Heart right ventricle (tissue), 16 donors: ENCODE results near the gene OVOL3. TPM values are rescaled to one million over a fixed set of nuclear protein-coding genes. Genes with fewer than 3 reads are reported as not detected.

ENCODE experiments used
- ATAC-seq, 8 donors: fragments of 200-7000 bp; cut with Tn5 transposase; one replicate each; pipeline ENCODE4 v1.9.1; 2020; ENCODE audit warnings: mild to moderate bottlenecking in 8 of 8, moderate library complexity in 8 of 8, moderate number of reproducible peaks in 1 of 8
- DNase-seq, 2 donors: peaks; one replicate each; pipeline ENCODE4 v3.0.0-alpha.2; 2020
- H3K27ac ChIP-seq, 10 donors: fragments of 200-600 bp; sonication (generic) in 2 of 10; one replicate each; pipeline versions ENCODE4 v1.5.0 to v1.8.0; 2020 to 2022; ENCODE audit warnings: mild to moderate bottlenecking in 3 of 10
- H3K27me3 ChIP-seq, 7 donors: fragments of 200-600 bp; one replicate each; pipeline ENCODE4 v1.8.0; 2021 to 2022; ENCODE audit warnings: mild to moderate bottlenecking in 2 of 7
- H3K36me3 ChIP-seq, 9 donors: fragments of 200-600 bp; sonication (generic) in 1 of 9; one replicate each; pipeline versions ENCODE4 v1.5.0 to v1.8.0; 2020 to 2022; ENCODE audit warnings: mild to moderate bottlenecking in 2 of 9
- H3K4me1 ChIP-seq, 9 donors: fragments of 200-600 bp; sonication (generic) in 1 of 9; one replicate each; pipeline versions ENCODE4 v1.5.0 to v1.8.0; 2020 to 2022; ENCODE audit warnings: mild to moderate bottlenecking in 4 of 9
- H3K4me3 ChIP-seq, 10 donors: fragments of 200-600 bp; sonication (generic) in 2 of 10; one replicate each; pipeline versions ENCODE4 v1.5.0 to v1.8.0; 2020 to 2022; ENCODE audit warnings: mild to moderate bottlenecking in 7 of 10, moderate library complexity in 2 of 10
- H3K9me3 ChIP-seq, 11 donors: fragments of 200-600 bp in 10 of 11; sonication (generic) in 2 of 11; one replicate each; pipeline versions ENCODE4 v1.5.0 to v1.8.0; 2013 to 2022; ENCODE audit warnings: mild to moderate bottlenecking in 2 of 11, control low read depth in 1 of 11, moderate library complexity in 1 of 11
- WGBS, 2 donors: extraction: QIAGEN DNeasy Blood & Tissue Kit; methylation state at CpG; one replicate each; pipeline ENCODE4 v1.1.7; 2013; ENCODE audit warnings: inconsistent platforms in 1 of 2; 5-methylcytosine and 5-hydroxymethylcytosine counted together
- intact Hi-C, 10 donors: fragments of 100-400 bp; cut with DNase I; formaldehyde crosslinking; loops; one replicate each; pipeline versions ENCODE4 v1.11.1 to v1.14.2; 2022
- polyA plus RNA-seq, 2 donors: library from polyadenylated mRNA; stranded (reverse); fragments of 200-250 nt; gene quantifications; one replicate each; pipeline ENCODE4 v1.2.3, GENCODE V29; 2013
- total RNA-seq, 10 donors: library from RNA; stranded (reverse); fragmentation: NEBNext Ultra II Directional in 3 of 10; extraction: Animal tissue kit (Norgen Biotek cat#: 25700) in 3 of 10; gene quantifications; one replicate each; pipeline versions ENCODE4 v1.2.1 to v1.2.4, GENCODE V29; 2021 to 2023
- TF ChIP-seq, protein P1 (sequence below), 9 donors: fragments of 200-600 bp; sonication (generic) in 2 of 9; IDR thresholded peaks; one replicate each; pipeline versions ENCODE4 v1.5.0 to v1.8.0; 2021 to 2022; ENCODE audit warnings: antibody characterized with exemption in 9 of 9, mild to moderate bottlenecking in 5 of 9, moderate library complexity in 1 of 9
- donor health status: Arrhythmogenic right ventricular cardiomyopathy.
- donor health status: ischemic (EF 13 %, LVEDD 7.1; RV severe dilation, severe dysfunction).
- donor health status: healthy with polysubstance abuse.
- donor health status: DM: no; HTN: yes; CAD: no.
- donor health status: DM: no; HTN: no; CAD: no.
- donor health status: ischemic (EF 25% LVEDD 6.9; RV normal size, moderate dysfunction).
- donor health status: ischemic (EF 25% LVEDD 5.7; RV mildly dilated, moderate dysfunction).
- donor health status: healthy.
- donor health status: DM: yes; HTN: yes; CAD: no.
- donor health status: Ischemic cardiomyopathy.
- donor health status: ischemic (EF 35%, LVEDD 5.7; RV mildly dilated, moderate dysfunction).
- donor health status: nonischemic (EF 11% LVEDD 7.7; RV severe dilation, severe dysfunction).
- donor health status: DM: yes; HTN: yes; CAD: no.
- donor health status: PGD.
- donor health status: ischemic (EF 29% LVEDD 5.4; RV normal size, mild dysfunction).
- donor health status: nonischemic (EF 23%, LVEDD 6.1; RV moderate dilation, normal function).

OVOL3 gene
- total and polyA plus RNA-seq, 12 donors, result not detected

DNA sequence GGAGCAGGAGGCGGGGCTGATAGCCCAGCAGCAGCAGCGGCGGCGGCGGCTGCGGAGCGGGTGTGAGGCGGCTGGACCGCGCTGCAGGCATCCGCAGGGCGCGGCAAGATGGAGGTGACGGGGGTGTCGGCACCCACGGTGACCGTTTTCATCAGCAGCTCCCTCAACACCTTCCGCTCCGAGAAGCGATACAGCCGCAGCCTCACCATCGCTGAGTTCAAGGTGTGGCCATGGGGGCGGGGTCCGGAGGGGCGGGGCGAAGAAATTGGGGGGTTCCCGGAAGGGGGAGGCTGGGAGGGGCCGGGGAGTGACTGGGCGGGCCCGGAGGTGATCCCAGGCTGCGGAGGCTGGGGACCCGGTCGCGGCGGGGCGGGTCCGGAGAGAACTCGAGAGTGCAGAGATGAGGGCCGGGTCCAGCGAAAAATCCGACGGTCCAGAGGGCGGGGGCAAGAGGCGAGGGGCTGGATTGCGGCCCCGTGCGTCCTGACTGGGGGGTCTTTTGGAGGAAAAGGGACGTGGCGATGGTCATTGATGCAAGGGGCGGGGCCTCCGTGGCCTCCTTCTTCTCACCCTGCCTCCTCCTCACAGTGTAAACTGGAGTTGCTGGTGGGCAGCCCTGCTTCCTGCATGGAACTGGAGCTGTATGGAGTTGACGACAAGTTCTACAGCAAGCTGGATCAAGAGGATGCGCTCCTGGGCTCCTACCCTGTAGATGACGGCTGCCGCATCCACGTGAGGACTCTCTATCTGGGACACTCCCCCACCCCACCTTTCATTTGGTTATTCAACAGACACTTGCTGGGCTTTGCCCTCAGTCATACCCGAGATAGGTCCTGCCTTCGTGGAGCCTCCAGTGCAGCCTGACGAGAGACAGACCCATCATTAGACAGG lies 4.8 kb downstream of the OVOL3 start, which contains the start of gene TBCB:
Gene TBCB (plus strand): TSS at position 16 of the 891 bp plus-strand sequence. CDS start 93 bp downstream, at position 109.
- TF ChIP-seq, protein P1, sequence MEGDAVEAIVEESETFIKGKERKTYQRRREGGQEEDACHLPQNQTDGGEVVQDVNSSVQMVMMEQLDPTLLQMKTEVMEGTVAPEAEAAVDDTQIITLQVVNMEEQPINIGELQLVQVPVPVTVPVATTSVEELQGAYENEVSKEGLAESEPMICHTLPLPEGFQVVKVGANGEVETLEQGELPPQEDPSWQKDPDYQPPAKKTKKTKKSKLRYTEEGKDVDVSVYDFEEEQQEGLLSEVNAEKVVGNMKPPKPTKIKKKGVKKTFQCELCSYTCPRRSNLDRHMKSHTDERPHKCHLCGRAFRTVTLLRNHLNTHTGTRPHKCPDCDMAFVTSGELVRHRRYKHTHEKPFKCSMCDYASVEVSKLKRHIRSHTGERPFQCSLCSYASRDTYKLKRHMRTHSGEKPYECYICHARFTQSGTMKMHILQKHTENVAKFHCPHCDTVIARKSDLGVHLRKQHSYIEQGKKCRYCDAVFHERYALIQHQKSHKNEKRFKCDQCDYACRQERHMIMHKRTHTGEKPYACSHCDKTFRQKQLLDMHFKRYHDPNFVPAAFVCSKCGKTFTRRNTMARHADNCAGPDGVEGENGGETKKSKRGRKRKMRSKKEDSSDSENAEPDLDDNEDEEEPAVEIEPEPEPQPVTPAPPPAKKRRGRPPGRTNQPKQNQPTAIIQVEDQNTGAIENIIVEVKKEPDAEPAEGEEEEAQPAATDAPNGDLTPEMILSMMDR (IDR thresholded peaks at IDR 0.05), result no peak
- no peaks in the 10 kb centered on the region for H3K9me3 ChIP-seq
- peak; percentile 83 to 87 for DNase-seq
- peaks cover 7 to 30% (median 24%) of the 10 kb centered on the region in 9 donors for H3K4me1 ChIP-seq
- peaks cover 0 to 73% (median 18%) of the 10 kb centered on the region in 9 donors for H3K36me3 ChIP-seq
- H3K4me3 ChIP-seq, result peak within 1 kb of the TSS; percentile 71 to 90 (median 78)
- ATAC-seq, result peak; percentile 34 to 70 (median 50)
- H3K27ac ChIP-seq, result peak within 1 kb of the TSS; percentile 41 to 93 (median 89)
- intact Hi-C loops, result loop anchor here in 7 of 10 donors (1.0 to 10.0 kb wide), 6 partner anchors 51 to 121 kb away; partner anchors contain the start of genes THAP8 (in 4 of the 7), WDR62 (in 4 of the 7), SDHAF1 (in 1 of the 7) and ZNF146 (in 1 of the 7)
- WGBS, 2 donors, result 2 to 4% methylated on average over 43 to 59 of the region's 59 CpGs
- no peaks in the 10 kb centered on the region for H3K27me3 ChIP-seq

DNA sequence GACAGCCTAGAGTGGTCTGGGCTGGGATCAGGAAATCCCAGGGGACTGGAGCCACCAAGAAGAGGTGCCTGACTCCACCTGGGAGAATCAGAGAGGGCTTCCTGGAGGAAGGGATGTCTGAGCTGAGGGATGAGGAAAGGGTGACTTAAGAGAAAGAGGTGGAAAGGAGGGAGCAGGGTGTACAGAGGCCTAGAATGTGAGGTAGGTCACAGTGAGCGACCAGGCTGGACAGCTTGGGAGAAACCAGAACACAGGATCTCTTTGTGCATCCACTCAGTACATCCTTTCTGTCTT lies 5.3 kb downstream of the OVOL3 start:
- DNase-seq (no peak), ATAC-seq (no peak)
- Histone ChIP-seq H3K27ac (peak overlapping the region in 8 of 10 donors; percentile 84 to 93 (median 90)), H3K9me3 (no peaks in the 10 kb centered on the region), H3K4me3 (peak overlapping the region in 9 of 10 donors; percentile 71 to 90 (median 76)), H3K4me1 (peaks cover 7 to 30% (median 24%) of the 10 kb centered on the region in 9 donors), H3K27me3 (no peaks in the 10 kb centered on the region), H3K36me3 (peaks cover 0 to 70% (median 18%) of the 10 kb centered on the region in 9 donors)
- intact Hi-C loops, result loop anchor here in 3 of 10 donors (10.0 kb wide), 3 partner anchors 51 to 121 kb away; partner anchors contain the start of genes SDHAF1 (in 1 of the 3), THAP8 (in 1 of the 3) and WDR62 (in 1 of the 3)
- WGBS, 2 donors, result 95 to 100% methylated on average over 1 of the region's 1 CpG
- TF ChIP-seq, protein P1 (IDR thresholded peaks at IDR 0.05), result no peak

DNA sequence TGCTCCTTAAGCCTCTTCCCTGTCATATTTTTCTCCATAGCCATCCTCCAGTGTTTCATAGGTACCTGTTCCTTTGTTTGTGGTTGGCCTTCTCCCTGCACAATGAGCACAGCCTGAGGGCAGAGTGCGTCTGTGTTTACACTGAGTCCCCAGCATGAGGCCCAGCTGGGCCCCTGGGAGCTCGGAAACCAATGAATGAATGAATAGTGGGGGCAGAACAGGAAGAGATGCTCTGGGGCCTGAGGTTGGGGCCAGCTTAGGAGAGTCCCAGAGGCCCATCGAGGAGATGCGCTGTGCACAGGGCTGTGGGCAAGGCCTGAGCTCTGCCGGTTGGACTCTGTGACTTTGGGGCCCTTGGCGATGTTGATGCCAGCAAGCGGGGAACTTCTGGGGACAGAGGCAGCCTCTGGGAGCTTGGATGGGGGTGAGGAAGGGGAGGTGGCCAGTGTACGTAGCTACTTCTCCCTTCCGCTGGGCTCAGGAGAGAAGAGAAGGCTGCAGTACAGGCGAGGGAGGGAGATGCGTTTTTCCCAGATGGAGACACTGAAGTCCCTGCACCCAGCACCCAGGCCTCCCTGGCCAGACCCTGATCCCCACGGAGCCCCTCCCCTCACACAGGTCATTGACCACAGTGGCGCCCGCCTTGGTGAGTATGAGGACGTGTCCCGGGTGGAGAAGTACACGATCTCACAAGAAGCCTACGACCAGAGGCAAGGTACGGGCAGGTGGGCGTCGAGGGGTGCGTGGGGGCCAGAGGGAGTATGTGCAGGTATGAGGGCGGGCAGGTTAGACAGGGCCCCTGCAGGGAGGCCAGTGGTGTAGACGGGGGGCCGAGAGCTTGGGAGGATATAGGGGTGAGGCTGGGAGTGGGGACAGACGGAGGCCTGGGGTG lies 9.4 kb downstream of the OVOL3 start:
- ATAC-seq, result no peak
- DNase-seq, result no peak
- Histone ChIP-seq H3K9me3 (no peaks in the 10 kb centered on the region), H3K4me3 (no peak overlapping the region), H3K27ac (no peak overlapping the region), H3K4me1 (peaks cover 2 to 19% (median 14%) of the 10 kb centered on the region in 9 donors), H3K27me3 (no peaks in the 10 kb centered on the region), H3K36me3 (peaks cover 0 to 87% (median 29%) of the 10 kb centered on the region in 9 donors)
- intact Hi-C loops, result loop anchor here in 1 of 10 donors (10.0 kb wide), 1 partner anchor 186 kb away; the partner anchor contains the start of gene LRFN3
- 92% methylated on average over 26 of the region's 26 CpGs for WGBS, 2 donors
- TF ChIP-seq, protein P1 (IDR thresholded peaks at IDR 0.05), result no peak
